Measurements from ENCODE around the gene PRELP.

PRELP gene

GRCh38 chr1:203479646-203480045, 4.0 kb downstream of the PRELP start:
- DNase-seq, result no peak

- DNase-seq, result no peak
Measured at GRCh38 chr1:203480084-203480483, 4.5 kb downstream of the PRELP start.

GRCh38 chr1:203480525-203481084, 5.0 kb downstream of the PRELP start:
- DNase-seq, result no peak

GRCh38 chr1:203481196-203481595, 5.6 kb downstream of the PRELP start:
- no peak for DNase-seq

- DNase-seq, result no peak
Measured at GRCh38 chr1:203486618-203487370, 11.2 kb downstream of the PRELP start.

GRCh38 chr1:203488539-203488938, 12.9 kb downstream of the PRELP start:
- no peak for DNase-seq

- DNase-seq, result no peak
Measured at GRCh38 chr1:203490607-203491006, 15.0 kb downstream of the PRELP start.

GRCh38 chr1:203491664-203492063, 16.1 kb downstream of the PRELP start:
- DNase-seq, result no peak

GRCh38 chr1:203492082-203492747, 16.6 kb downstream of the PRELP start:
- DNase-seq, result no peak

GRCh38 chr1:203492748-203493130, 17.1 kb downstream of the PRELP start:
- DNase-seq, result no peak

- no peak for DNase-seq
Measured at GRCh38 chr1:203493901-203494300, 18.3 kb downstream of the PRELP start, which contains the start of gene OPTC. OPTC (plus strand) TSS chr1:203494153; CDS start chr1:203496006, 1,853 bp downstream.

- DNase-seq, result no peak
Measured at GRCh38 chr1:203495845-203496244, 20.2 kb downstream of the PRELP start.

GRCh38 chr1:203497269-203497777, 21.7 kb downstream of the PRELP start:
- no peak for DNase-seq

- DNase-seq, result no peak
Measured at GRCh38 chr1:203499643-203500278, 24.2 kb downstream of the PRELP start.

- DNase-seq, result no peak
Measured at GRCh38 chr1:203500279-203500678, 24.7 kb downstream of the PRELP start.

GRCh38 chr1:203503836-203504235, 28.2 kb downstream of the PRELP start:
- no peak for DNase-seq

- peak; percentile 45 for DNase-seq
Measured at GRCh38 chr1:203504400-203505250, 29.0 kb downstream of the PRELP start.

GRCh38 chr1:203505526-203506204, 30.1 kb downstream of the PRELP start:
- no peak for DNase-seq

GRCh38 chr1:203506858-203507626, 31.4 kb downstream of the PRELP start:
- DNase-seq, result no peak

- no peak for DNase-seq
Measured at GRCh38 chr1:203507759-203508158, 32.2 kb downstream of the PRELP start.

GRCh38 chr1:203508463-203509073, 33.0 kb downstream of the PRELP start:
- no peak for DNase-seq

Data from NCI-H187 treated with DMSO at 0.1 percent for 48 hours (cell line).